Activated naive CD4-positive, alpha-beta T cell treated with anti-CD3 and anti-CD28 coated beads, Interleukin-2, amount 10 ng/mL, durations not matched to agents 5 hours and 36 hours (primary cell): ENCODE results near the gene GPR89A. TPM values are rescaled to one million over a fixed set of nuclear protein-coding genes. Genes with fewer than 3 reads are reported as not detected.

ENCODE experiments used
- total RNA-seq, 2 experiments: library from RNA; stranded (reverse); gene quantifications; one replicate each; pipeline ENCODE4 v1.2.3, GENCODE V29; 2021

The GPR89A gene
- 10 to 100 TPM; 30.8 to 33.4 TPM for total RNA-seq

DNA sequence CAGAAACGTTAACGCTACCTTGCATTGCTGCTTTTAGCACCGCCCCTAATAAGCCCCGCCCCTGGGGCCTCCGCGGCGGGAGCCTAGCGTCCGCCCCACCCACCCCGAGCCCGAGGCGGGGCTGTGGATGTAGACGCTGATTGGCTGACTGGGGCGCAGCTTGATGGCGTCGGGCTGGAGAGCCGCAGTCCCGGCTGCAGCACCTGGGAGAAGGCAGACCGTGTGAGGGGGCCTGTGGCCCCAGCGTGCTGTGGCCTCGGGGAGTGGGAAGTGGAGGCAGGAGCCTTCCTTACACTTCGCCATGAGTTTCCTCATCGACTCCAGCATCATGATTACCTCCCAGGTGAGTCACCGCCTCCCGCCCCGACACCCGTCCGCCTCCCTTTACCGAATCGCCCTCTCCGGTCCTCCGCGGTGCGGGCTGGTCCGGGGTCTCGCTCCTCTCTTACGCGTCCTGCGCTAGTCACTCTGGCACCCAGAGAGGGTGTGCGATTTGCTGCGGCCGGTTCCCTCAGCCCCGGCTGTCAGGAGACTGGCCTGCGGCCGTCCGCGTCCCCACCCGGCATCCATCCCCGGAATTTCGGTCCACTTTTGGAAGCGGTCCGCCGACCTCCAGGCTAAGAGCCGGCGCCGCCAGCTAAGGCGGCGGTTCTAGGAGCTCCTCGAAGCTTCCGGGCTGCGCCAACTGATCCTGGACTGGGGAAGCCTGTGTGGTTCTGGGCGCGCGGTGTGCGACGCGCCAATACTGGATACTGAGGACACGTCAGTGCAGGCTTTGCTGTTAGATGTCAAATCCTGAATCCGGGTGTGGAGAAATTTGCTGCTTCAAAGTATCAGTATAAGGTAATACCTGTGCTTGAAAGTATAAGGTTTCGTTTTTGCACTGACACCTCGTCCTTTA is at the start of gene GPR89A:
Gene GPR89A, plus strand, starts transcription at position 156 of the 901 bp plus-strand sequence. Its CDS starts 146 bp downstream, at position 302.

DNA sequence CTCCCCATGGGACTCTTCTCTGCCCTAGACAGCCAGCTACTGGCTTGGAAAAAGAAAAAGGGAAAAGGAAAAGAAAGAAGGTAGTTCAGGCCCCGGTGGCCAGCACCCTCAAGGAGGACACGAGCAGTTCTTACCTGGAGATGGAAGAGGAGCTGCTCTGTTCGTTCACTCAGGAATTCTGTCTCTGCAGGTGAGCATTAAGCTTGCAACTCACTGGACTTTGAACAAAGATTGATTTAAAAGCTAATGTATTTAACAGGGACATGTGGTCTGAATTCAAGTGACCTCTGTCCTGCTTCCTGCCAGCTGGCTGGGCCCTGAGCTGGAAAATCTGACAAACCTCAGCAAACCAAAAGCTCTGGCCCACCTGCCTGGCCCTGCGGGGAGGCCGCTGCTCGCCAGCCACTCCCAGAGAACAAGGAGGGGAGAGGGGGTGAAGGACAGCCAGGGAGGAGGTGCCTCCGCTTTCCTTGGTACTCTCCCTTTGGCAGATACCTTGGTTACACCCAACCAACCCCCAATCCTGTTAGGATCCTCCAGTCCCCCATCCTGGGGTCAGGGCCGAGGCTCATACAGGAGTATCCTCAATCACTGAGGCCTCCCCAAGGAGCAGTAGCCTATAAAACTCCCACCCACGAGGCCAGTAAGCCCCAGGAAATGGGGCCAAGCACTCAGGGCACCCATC is 99.5 kb downstream of the GPR89A start, which contains the start of gene PDZK1:
Gene PDZK1, minus strand, starts transcription at position 186 of the 685 bp plus-strand sequence. CDS start 19,347 bp downstream, outside the sequence.

DNA sequence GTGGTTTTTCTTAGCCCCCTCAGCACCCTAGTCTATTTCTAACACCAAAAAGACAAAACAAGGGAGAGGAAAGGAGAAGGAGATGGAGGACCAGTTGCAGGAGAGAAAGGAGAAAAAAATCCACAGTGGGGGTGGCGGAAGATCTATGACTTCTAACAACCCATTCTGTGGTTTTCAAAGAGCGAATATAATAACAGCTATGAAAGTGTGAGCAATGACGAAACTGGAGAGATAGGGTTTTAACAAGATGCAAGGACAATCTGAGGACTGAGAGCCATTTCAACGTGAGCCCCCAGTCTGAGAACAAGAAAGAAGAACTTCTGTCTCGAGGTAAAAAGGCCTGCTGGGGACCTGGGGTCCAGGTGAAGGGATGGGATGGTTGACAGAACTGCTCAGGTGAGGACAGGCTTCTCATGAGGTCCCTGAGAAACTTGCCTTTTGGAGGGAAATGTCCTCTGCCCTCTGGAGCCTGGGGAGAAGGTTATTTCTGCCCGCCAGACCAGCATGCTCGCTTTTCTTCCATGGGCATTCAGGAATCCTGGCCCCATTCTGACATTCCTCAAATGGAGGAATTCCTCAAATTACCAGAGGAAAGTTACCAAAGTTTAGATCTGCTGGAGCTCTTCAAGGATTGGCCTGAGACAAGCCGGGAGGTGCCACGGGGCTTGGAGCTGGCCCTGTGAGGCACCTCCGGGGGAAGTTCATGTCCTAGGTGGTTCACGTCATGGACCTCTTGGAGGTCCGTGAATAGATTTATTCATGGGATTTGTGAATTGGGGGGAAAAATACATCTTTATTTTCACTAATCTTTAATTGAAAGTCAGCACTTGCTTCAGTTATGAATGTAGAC is 111.7 kb downstream of the GPR89A start, which contains the start of gene CD160:
Gene CD160, plus strand, starts transcription at position 270 of the 850 bp plus-strand sequence. CDS start 8,829 bp downstream, outside the sequence.

Other genes with a start within 250 kb of the GPR89A start
- 1 to 10 TPM; 1.3 TPM for gene NBPF20, start 182.4 kb upstream of the GPR89A start, total RNA-seq
- gene PDZK1, start 99.4 kb downstream of the GPR89A start, total RNA-seq: under 1 TPM; 0.25 to 0.29 TPM
- gene CD160, start 111.5 kb downstream of the GPR89A start, total RNA-seq: under 1 TPM in 1 of 2 experiments, not detected in 1; 0.10 TPM
- 10 to 100 TPM; 14.3 to 15.6 TPM for gene RNF115, start 216.1 kb downstream of the GPR89A start, total RNA-seq
- 10 to 100 TPM; 32.3 to 32.5 TPM for gene POLR3C, start 216.2 kb downstream of the GPR89A start, total RNA-seq
- 1 to 10 TPM; 2.8 to 3.9 TPM for gene NUDT17, start 237.6 kb downstream of the GPR89A start, total RNA-seq